Measurements from ENCODE around the gene LENG8.
"Not testable (repeated sequence)": the region's sequence is repeated elsewhere in the genome, so short reads cannot be mapped to it uniquely, and the experiment has no call there.

LENG8 gene

GRCh38 chr19:54440641-54441040, 8.4 kb upstream of the LENG8 start:
- DNase-seq = no peak
- H3K4me3 ChIP-seq (ENCODE audit: insufficient read depth, low read depth, low read length, poor library complexity, severe bottlenecking) = no peak overlapping the region
- no peaks in the 10 kb centered on the region for H3K27me3 ChIP-seq (replicated peaks; ENCODE audit: control insufficient read depth, insufficient read depth, low read length, poor library complexity, severe bottlenecking)
- H3K36me3 ChIP-seq (ENCODE audit: control insufficient read depth, insufficient read depth, low read length) = peaks cover 5% of the 10 kb centered on the region
- no peak overlapping the region for H3K27ac ChIP-seq (ENCODE audit: insufficient read depth, low read length, poor library complexity, severe bottlenecking)
- H3K9me3 ChIP-seq (ENCODE audit: control insufficient read depth, low read length) = no peaks in the 10 kb centered on the region
- H3K4me1 ChIP-seq (ENCODE audit: control insufficient read depth, insufficient read depth, low read length, poor library complexity, severe bottlenecking) = no peaks in the 10 kb centered on the region

- Histone ChIP-seq H3K4me1 (ENCODE audit: control insufficient read depth, insufficient read depth, low read length, poor library complexity, severe bottlenecking) (peaks cover 10% of the 10 kb centered on the region), H3K36me3 (ENCODE audit: control insufficient read depth, insufficient read depth, low read length) (no peaks in the 10 kb centered on the region), H3K27ac (ENCODE audit: insufficient read depth, low read length, poor library complexity, severe bottlenecking) (no peak overlapping the region), H3K27me3 (replicated peaks; ENCODE audit: control insufficient read depth, insufficient read depth, low read length, poor library complexity, severe bottlenecking) (no peaks in the 10 kb centered on the region), H3K9me3 (ENCODE audit: control insufficient read depth, low read length) (no peaks in the 10 kb centered on the region), H3K4me3 (ENCODE audit: insufficient read depth, low read depth, low read length, poor library complexity, severe bottlenecking) (no peak overlapping the region)
- no peak for DNase-seq
These were observed 4.3 kb upstream of the LENG8 start for GRCh38 chr19:54444737-54445136.

GRCh38 chr19:54446349-54446748, 2.6 kb upstream of the LENG8 start:
- peaks cover 22% of the 10 kb centered on the region for H3K4me1 ChIP-seq (ENCODE audit: control insufficient read depth, insufficient read depth, low read length, poor library complexity, severe bottlenecking)
- H3K27ac ChIP-seq (ENCODE audit: insufficient read depth, low read length, poor library complexity, severe bottlenecking); H3K36me3 ChIP-seq (ENCODE audit: control insufficient read depth, insufficient read depth, low read length); DNase-seq; H3K9me3 ChIP-seq (ENCODE audit: control insufficient read depth, low read length); H3K27me3 ChIP-seq (replicated peaks; ENCODE audit: control insufficient read depth, insufficient read depth, low read length, poor library complexity, severe bottlenecking); H3K4me3 ChIP-seq (ENCODE audit: insufficient read depth, low read depth, low read length, poor library complexity, severe bottlenecking): not testable (repeated sequence)

GRCh38 chr19:54448040-54448773, 792 bp upstream of the LENG8 start:
- H3K27me3 ChIP-seq (replicated peaks; ENCODE audit: control insufficient read depth, insufficient read depth, low read length, poor library complexity, severe bottlenecking) = no peaks in the 10 kb centered on the region
- DNase-seq = peak in 2 of 3 donors; percentile 23 to 31
- no peaks in the 10 kb centered on the region for H3K9me3 ChIP-seq (ENCODE audit: control insufficient read depth, low read length)

GRCh38 chr19:54449701-54450069, 686 bp downstream of the LENG8 start:
- Histone ChIP-seq H3K9me3 (ENCODE audit: control insufficient read depth, low read length) (no peaks in the 10 kb centered on the region), H3K4me1 (ENCODE audit: control insufficient read depth, insufficient read depth, low read length, poor library complexity, severe bottlenecking) (peaks cover 22% of the 10 kb centered on the region), H3K27me3 (replicated peaks; ENCODE audit: control insufficient read depth, insufficient read depth, low read length, poor library complexity, severe bottlenecking) (no peaks in the 10 kb centered on the region), H3K27ac (ENCODE audit: insufficient read depth, low read length, poor library complexity, severe bottlenecking) (peak overlapping the region; percentile 95), H3K36me3 (ENCODE audit: control insufficient read depth, insufficient read depth, low read length) (peaks cover 38% of the 10 kb centered on the region), H3K4me3 (ENCODE audit: insufficient read depth, low read depth, low read length, poor library complexity, severe bottlenecking) (peak overlapping the region; percentile 92)
- no peak for DNase-seq

More at GRCh38 chr19:54448040-54448773, 792 bp upstream of the LENG8 start:
- Histone ChIP-seq H3K27ac (ENCODE audit: insufficient read depth, low read length, poor library complexity, severe bottlenecking) (peak overlapping the region; percentile 95), H3K4me1 (ENCODE audit: control insufficient read depth, insufficient read depth, low read length, poor library complexity, severe bottlenecking) (peaks cover 22% of the 10 kb centered on the region), H3K36me3 (ENCODE audit: control insufficient read depth, insufficient read depth, low read length) (peaks cover 24% of the 10 kb centered on the region), H3K4me3 (ENCODE audit: insufficient read depth, low read depth, low read length, poor library complexity, severe bottlenecking) (peak overlapping the region; percentile 92)

GRCh38 chr19:54451331-54451871, 2.4 kb downstream of the LENG8 start:
- Histone ChIP-seq H3K36me3 (ENCODE audit: control insufficient read depth, insufficient read depth, low read length) (peaks cover 56% of the 10 kb centered on the region), H3K4me3 (ENCODE audit: insufficient read depth, low read depth, low read length, poor library complexity, severe bottlenecking) (no peak overlapping the region), H3K27ac (ENCODE audit: insufficient read depth, low read length, poor library complexity, severe bottlenecking) (peak overlapping the region; percentile 1), H3K4me1 (ENCODE audit: control insufficient read depth, insufficient read depth, low read length, poor library complexity, severe bottlenecking) (peaks cover 22% of the 10 kb centered on the region), H3K27me3 (replicated peaks; ENCODE audit: control insufficient read depth, insufficient read depth, low read length, poor library complexity, severe bottlenecking) (no peaks in the 10 kb centered on the region), H3K9me3 (ENCODE audit: control insufficient read depth, low read length) (no peaks in the 10 kb centered on the region)
- no peak for DNase-seq

- H3K27ac ChIP-seq (ENCODE audit: insufficient read depth, low read length, poor library complexity, severe bottlenecking) = no peak overlapping the region
- peaks cover 62% of the 10 kb centered on the region for H3K36me3 ChIP-seq (ENCODE audit: control insufficient read depth, insufficient read depth, low read length)
These were observed 3.0 kb downstream of the LENG8 start for GRCh38 chr19:54451997-54452396.

GRCh38 chr19:54452626-54453025, 3.6 kb downstream of the LENG8 start:
- peaks cover 68% of the 10 kb centered on the region for H3K36me3 ChIP-seq (ENCODE audit: control insufficient read depth, insufficient read depth, low read length)
- no peak overlapping the region for H3K27ac ChIP-seq (ENCODE audit: insufficient read depth, low read length, poor library complexity, severe bottlenecking)
- no peaks in the 10 kb centered on the region for H3K27me3 ChIP-seq (replicated peaks; ENCODE audit: control insufficient read depth, insufficient read depth, low read length, poor library complexity, severe bottlenecking)
- DNase-seq = no peak
- H3K9me3 ChIP-seq (ENCODE audit: control insufficient read depth, low read length) = no peaks in the 10 kb centered on the region
- H3K4me1 ChIP-seq (ENCODE audit: control insufficient read depth, insufficient read depth, low read length, poor library complexity, severe bottlenecking) = peaks cover 20% of the 10 kb centered on the region
- H3K4me3 ChIP-seq (ENCODE audit: insufficient read depth, low read depth, low read length, poor library complexity, severe bottlenecking) = no peak overlapping the region

More at GRCh38 chr19:54451997-54452396, 3.0 kb downstream of the LENG8 start:
- no peak for DNase-seq
- Histone ChIP-seq H3K4me3 (ENCODE audit: insufficient read depth, low read depth, low read length, poor library complexity, severe bottlenecking) (no peak overlapping the region), H3K4me1 (ENCODE audit: control insufficient read depth, insufficient read depth, low read length, poor library complexity, severe bottlenecking) (peaks cover 22% of the 10 kb centered on the region), H3K27me3 (replicated peaks; ENCODE audit: control insufficient read depth, insufficient read depth, low read length, poor library complexity, severe bottlenecking) (no peaks in the 10 kb centered on the region), H3K9me3 (ENCODE audit: control insufficient read depth, low read length) (no peaks in the 10 kb centered on the region)

- no peak overlapping the region for H3K27ac ChIP-seq (ENCODE audit: insufficient read depth, low read length, poor library complexity, severe bottlenecking)
- no peaks in the 10 kb centered on the region for H3K9me3 ChIP-seq (ENCODE audit: control insufficient read depth, low read length)
- no peak for DNase-seq
- H3K36me3 ChIP-seq (ENCODE audit: control insufficient read depth, insufficient read depth, low read length) = peaks cover 83% of the 10 kb centered on the region
- no peaks in the 10 kb centered on the region for H3K27me3 ChIP-seq (replicated peaks; ENCODE audit: control insufficient read depth, insufficient read depth, low read length, poor library complexity, severe bottlenecking)
- H3K4me3 ChIP-seq (ENCODE audit: insufficient read depth, low read depth, low read length, poor library complexity, severe bottlenecking) = no peak overlapping the region
- peaks cover 15% of the 10 kb centered on the region for H3K4me1 ChIP-seq (ENCODE audit: control insufficient read depth, insufficient read depth, low read length, poor library complexity, severe bottlenecking)
These were observed 5.2 kb downstream of the LENG8 start for GRCh38 chr19:54453921-54454780.
